Measurements from ENCODE around the gene KRTAP10-2.

GRCh38 chr21:44527983-44528633, 23.2 kb downstream of the KRTAP10-2 start:
- no peak for TF ChIP-seq TAF1 (IDR thresholded peaks at IDR 0.05; ENCODE audit: low read depth, low read length)
- TF ChIP-seq POLR2AphosphoS5 (IDR thresholded peaks at IDR 0.05; ENCODE audit: low read depth, low read length) = no peak
- TF ChIP-seq POLR2A (IDR thresholded peaks at IDR 0.05; ENCODE audit: low read depth, low read length) = no peak
- no peak for TF ChIP-seq POU2F2 (IDR thresholded peaks at IDR 0.05; ENCODE audit: low read depth, low read length)
- TF ChIP-seq PAX5 (IDR thresholded peaks at IDR 0.05; ENCODE audit: insufficient read depth, low read length, severe bottlenecking) = no peak

All from GM12891 (cell line).